ENCODE results near the gene RAD51C. TPM values are rescaled to one million over a fixed set of nuclear protein-coding genes. Genes with fewer than 3 reads are reported as not detected.

RAD51C gene
- total and polyA plus RNA-seq, 9 of the 15 experiments (the other 6 are each of a cell fraction or from before 2014, with no cell fraction given), result 93.9 to 341 (median 135) TPM

GRCh38 chr17:58734811-58735210 is 42.4 kb downstream of the RAD51C start:
- CTCF ChIA-PET (ENCODE audit: low intra/inter-chr PET ratio), result no interaction called here
- Histone ChIP-seq H3K9me1 (ENCODE audit: control insufficient read depth, insufficient read depth, low read length) (no peaks in the 10 kb centered on the region), H3K4me3 (no peak overlapping the region), H3K36me3 (ENCODE audit: control insufficient read depth, insufficient read depth, low read length) (peaks cover 11% of the 10 kb centered on the region; the same call in 1 of the 3 replicates), H3K27ac (ENCODE audit: extremely low read depth, low read depth, low read length) (no peak overlapping the region; the same call in 2 of the 3 replicates), H3K79me2 (ENCODE audit: control insufficient read depth, insufficient read depth, low read length) (no peaks in the 10 kb centered on the region), H3K27me3 (ENCODE audit: control insufficient read depth in 2 of 2, insufficient read depth in 2 of 2, low read length in 2 of 2) (no peaks in the 10 kb centered on the region), H3K9ac (ENCODE audit: insufficient read depth in 1 of 2, low read depth in 2 of 2, low read length in 2 of 2) (no peak overlapping the region), H4K20me1 (replicated peaks; ENCODE audit: control insufficient read depth, insufficient read depth, low read length) (no peaks in the 10 kb centered on the region), H3K4me1 (replicated peaks in 1 of 2; ENCODE audit: control insufficient read depth in 2 of 2, insufficient read depth in 2 of 2, low read length in 2 of 2) (no peaks in the 10 kb centered on the region), H2AFZ (ENCODE audit: low read depth, low read length) (no peak overlapping the region), H3K4me2 (ENCODE audit: insufficient read depth, low read length) (no peak overlapping the region), H3K9me3 (replicated peaks; ENCODE audit: control insufficient read depth, insufficient read depth, low read depth, low read length) (no peaks in the 10 kb centered on the region)
- no peak for FAIRE-seq
- no peak for DNase-seq (ENCODE audit: extremely low read depth in 1 of 4, low spot score in 3 of 4)
- ATAC-seq, result no peak
- intact Hi-C loops (cut with micrococcal nuclease), result no loop called here
- BruUV-seq (replicated peaks), result no TSS peak
- POLR2A ChIA-PET, result interaction anchor here (0.7 to 1.3 kb wide), 3 partner anchors 12 to 35 kb away, joined by 3 read pairs; no protein-coding TSS in a partner anchor
- TF ChIP-seq MAFK (IDR thresholded peaks at IDR 0.05; ENCODE audit: low read length), result peak; percentile 63; the same call in 1 of the 2 replicates
- peak; percentile 87 for TF ChIP-seq ZNF316 (IDR thresholded peaks at IDR 0.05)
- TF ChIP-seq BHLHE40 (IDR thresholded peaks at IDR 0.05; ENCODE audit: low read length), result no peak
- peak; percentile 78 for TF ChIP-seq C11orf30 (IDR thresholded peaks at IDR 0.05; ENCODE audit: low read depth)
- no peak for TF ChIP-seq GTF2B (IDR thresholded peaks at IDR 0.05; ENCODE audit: extremely low read depth, insufficient read length)
- peak; percentile 67 for TF ChIP-seq MAFF (IDR thresholded peaks at IDR 0.05; ENCODE audit: low read length)
- TF ChIP-seq NFE2L1 (tag; IDR thresholded peaks at IDR 0.05; ENCODE audit: borderline replicate concordance, low read depth), result peak; percentile 58; the same call in 1 of the 2 replicates
- TF ChIP-seq NFYB (IDR thresholded peaks at IDR 0.05; ENCODE audit: extremely low read depth, insufficient read length), result no peak
- TF ChIP-seq POLR3A (IDR thresholded peaks at IDR 0.05; ENCODE audit: borderline replicate concordance, extremely low read depth, insufficient read depth, insufficient read length), result no peak
- TF ChIP-seq MAFG (tag; conservative IDR thresholded peaks at IDR 0.05), result peak; percentile 82
- TF ChIP-seq NFE2 (IDR thresholded peaks at IDR 0.05; ENCODE audit: low read depth), result peak; percentile 61
- no peak for TF ChIP-seq NFXL1 (CRISPR knock-in tag; IDR thresholded peaks at IDR 0.05)
- no peak for TF ChIP-seq HNRNPH1 (optimal IDR thresholded peaks at IDR 0.05; ENCODE audit: low read depth, low read length)
- TF ChIP-seq SETDB1 (IDR thresholded peaks at IDR 0.05; ENCODE audit: low read length), result no peak
- in situ Hi-C loops (cut with MboI), result no loop called here
- WGBS (ENCODE audit: insufficient coverage, low coverage, missing lambda C conversion rate), result 44% methylated on average over 3 of the region's 3 CpGs

All from K562 (cell line).